GM23338 (cell line): Measurements from ENCODE around the gene TMEM229A. TPM values are rescaled to one million over a fixed set of nuclear protein-coding genes. Genes with fewer than 3 reads are reported as not detected.

ENCODE experiments used
- ATAC-seq: fragments of 200-7000 bp; cut with Tn5 transposase; 3 replicates; pipeline ENCODE4 v1.9.1; 2020
- DNase-seq: peaks from one replicate; pipeline ENCODE4 v3.0.0-alpha.2; 2015; ENCODE audit warnings: low spot score
- H2AFZ ChIP-seq: fragments of 200-600 bp; sonication (generic); 2 replicates; pipeline ENCODE4 v1.8.0; 2016; ENCODE audit warnings: antibody characterized with exemption, mild to moderate bottlenecking, moderate library complexity
- H3F3A ChIP-seq: fragments of 200-600 bp; sonication (generic); replicated peaks from 2 replicates; pipeline ENCODE4 v1.8.0; 2017; ENCODE audit warnings: antibody characterized with exemption, mixed run types, low read depth
- H3K27ac ChIP-seq: fragments of 200-600 bp; sonication (generic); 2 replicates; pipeline ENCODE4 v1.6.1; 2016; ENCODE audit warnings: low read depth
- H3K27me3 ChIP-seq: fragments of 200-600 bp; sonication (generic); 2 replicates; pipeline ENCODE4 v1.8.0; 2016; ENCODE audit warnings: mild to moderate bottlenecking, mixed run types, moderate library complexity; ENCODE audit not compliant: insufficient read depth
- H3K36me3 ChIP-seq: fragments of 200-600 bp; sonication (generic); 2 replicates; pipeline ENCODE4 v1.8.0; 2016; ENCODE audit warnings: mild to moderate bottlenecking; ENCODE audit not compliant: insufficient read depth
- H3K4me1 ChIP-seq: fragments of 200-600 bp; sonication (generic); 2 replicates; pipeline ENCODE4 v1.8.0; 2016; ENCODE audit warnings: mild to moderate bottlenecking, moderate library complexity; ENCODE audit not compliant: insufficient read depth
- H3K4me2 ChIP-seq: fragments of 200-600 bp; sonication (generic); 2 replicates; pipeline ENCODE4 v1.7.1; 2017; ENCODE audit warnings: mixed run types
- H3K4me3 ChIP-seq: fragments of 200-600 bp; sonication (generic); 2 replicates; pipeline ENCODE4 v1.6.1; 2016; ENCODE audit warnings: mixed run types
- H3K79me2 ChIP-seq: fragments of 200-600 bp; sonication (generic); replicated peaks from 2 replicates; pipeline ENCODE4 v1.8.0; 2017; ENCODE audit warnings: mild to moderate bottlenecking; ENCODE audit not compliant: insufficient read depth
- H3K9me2 ChIP-seq: fragments of 200-600 bp; sonication (generic); 2 replicates; pipeline ENCODE4 v1.8.0; 2017; ENCODE audit not compliant: insufficient read depth
- H4K20me1 ChIP-seq: fragments of 200-600 bp; sonication (generic); replicated peaks from 2 replicates; pipeline ENCODE4 v1.8.0; 2017; ENCODE audit warnings: mild to moderate bottlenecking; ENCODE audit not compliant: insufficient read depth
- H3K27ac Mint-ChIP-seq: 2 replicates; pipeline ENCODE4 v1.8.0; 2020; ENCODE audit warnings: inconsistent platforms, mild to moderate bottlenecking, moderate library complexity, mixed read lengths
- H3K27me3 Mint-ChIP-seq: 3 replicates; pipeline ENCODE4 v1.8.0; 2022; ENCODE audit warnings: low read depth, mild to moderate bottlenecking, moderate library complexity, mixed read lengths, inconsistent platforms; ENCODE audit not compliant: insufficient read depth, poor library complexity
- H3K36me3 Mint-ChIP-seq: 3 replicates; pipeline ENCODE4 v1.8.0; 2021; ENCODE audit warnings: low read depth, mild to moderate bottlenecking, inconsistent platforms, moderate library complexity, mixed read lengths
- H3K4me1 Mint-ChIP-seq: 3 replicates; pipeline ENCODE4 v1.8.0; 2020; ENCODE audit warnings: mild to moderate bottlenecking, inconsistent platforms, mixed read lengths
- H3K4me3 Mint-ChIP-seq: 3 replicates; pipeline ENCODE4 v1.8.0; 2021; ENCODE audit warnings: moderate library complexity, mild to moderate bottlenecking, inconsistent platforms, mixed read lengths
- H3K9me3 Mint-ChIP-seq: 3 replicates; pipeline ENCODE4 v1.8.0; 2020; ENCODE audit warnings: moderate library complexity, mild to moderate bottlenecking, inconsistent platforms, mixed read lengths
- CREB1 ChIP-seq: fragments of 250-450 bp; sonication (Bioruptor Pico); IDR thresholded peaks from 2 replicates; pipeline ENCODE4 v1.5.0; 2020; ENCODE audit warnings: low read depth, mild to moderate bottlenecking, moderate library complexity
- EZH2 ChIP-seq: fragments of 200-600 bp; sonication (generic); IDR thresholded peaks from one replicate; pipeline ENCODE4 v1.8.0; 2017; ENCODE audit warnings: antibody characterized with exemption, mild to moderate bottlenecking, low read depth; ENCODE audit not compliant: unreplicated experiment
- EZH2phosphoT487 ChIP-seq: fragments of 200-600 bp; sonication (generic); IDR thresholded peaks from one replicate; pipeline ENCODE4 v1.8.1; 2018; ENCODE audit warnings: antibody characterized with exemption; ENCODE audit not compliant: unreplicated experiment
- JUNB ChIP-seq: IDR thresholded peaks from one replicate; pipeline ENCODE4 v1.6.1; 2016; ENCODE audit warnings: antibody characterized with exemption; ENCODE audit not compliant: unreplicated experiment
- NANOG ChIP-seq: IDR thresholded peaks from 2 replicates; pipeline ENCODE4 v1.6.1; 2016; ENCODE audit warnings: antibody characterized with exemption, borderline replicate concordance
- POLR2AphosphoS5 ChIP-seq: IDR thresholded peaks from 2 replicates; pipeline ENCODE4 v1.6.1; 2016; ENCODE audit warnings: antibody characterized with exemption, low read depth
- STAT1 ChIP-seq: IDR thresholded peaks from one replicate; pipeline ENCODE4 v1.6.1; 2016; ENCODE audit warnings: antibody characterized with exemption; ENCODE audit not compliant: unreplicated experiment
- ZNF114 ChIP-seq: fragments of 250-450 bp; sonication (Bioruptor Pico); IDR thresholded peaks from 2 replicates; pipeline ENCODE4 v1.5.0; 2020; ENCODE audit warnings: mild to moderate bottlenecking, moderate library complexity
- ZNF331 ChIP-seq: fragments of 250-450 bp; sonication (Bioruptor Pico); IDR thresholded peaks from 2 replicates; pipeline ENCODE4 v1.5.0; 2020; ENCODE audit warnings: low read depth, mild to moderate bottlenecking, moderate library complexity
- polyA plus RNA-seq: library from polyadenylated mRNA; unstranded; fragments of >200 nt; fragmentation: Nextera tagmentation; extraction: Ambion mirVana; gene quantifications from 2 replicates; pipeline ENCODE4 v1.2.1, GENCODE V29; 2016
- total RNA-seq: library from RNA; depleted of rRNA; stranded (reverse); fragments of >200 nt; shearing (Covaris generic); gene quantifications from 2 replicates; pipeline ENCODE4 v1.2.3, GENCODE V29; 2014
- TF ChIP-seq, protein P1 (sequence below), 2 experiments: fragments of 200-600 bp in 1 of 2; sonication (generic) in 1 of 2; conservative IDR thresholded peaks; 2 replicates each; pipeline versions ENCODE4 v1.5.1 to v1.6.1; 2016 to 2017; ENCODE audit warnings: antibody characterized with exemption in 2 of 2, low read depth in 2 of 2, mild to moderate bottlenecking in 2 of 2, moderate library complexity in 1 of 2
- TF ChIP-seq, protein P2 (sequence below): IDR thresholded peaks from 2 replicates; pipeline ENCODE4 v1.6.1; 2016; ENCODE audit warnings: antibody characterized with exemption
- TF ChIP-seq, protein P3 (sequence below): fragments of 250-450 bp; sonication (Bioruptor Pico); IDR thresholded peaks from 2 replicates; pipeline ENCODE4 v1.5.0; 2020; ENCODE audit warnings: mild to moderate bottlenecking, moderate library complexity

Gene TMEM229A
- total and polyA plus RNA-seq, 2 experiments from 2014 or later = 0.63 to 0.80 TPM

DNA sequence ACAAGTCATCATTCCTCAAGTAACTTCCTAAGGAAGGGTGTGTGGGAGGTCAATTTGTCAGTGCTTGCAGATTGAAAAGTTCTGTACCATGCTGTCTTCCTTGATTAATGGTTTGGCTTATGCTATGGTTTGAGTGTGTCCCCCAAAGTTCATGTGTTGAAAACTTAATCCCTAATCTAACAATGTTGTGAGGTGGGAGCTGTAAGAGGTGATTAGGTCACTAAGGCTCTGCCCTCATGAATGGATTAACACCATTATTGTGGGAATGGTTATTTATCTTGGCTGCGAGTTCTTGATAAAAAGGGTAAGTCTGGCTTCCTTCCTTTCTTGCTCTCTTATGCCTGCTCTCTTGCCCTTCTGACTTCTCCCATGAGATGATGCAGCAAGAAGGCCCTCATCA lies 29.3 kb upstream of the TMEM229A start (continued):
- TF ChIP-seq, protein P1, sequence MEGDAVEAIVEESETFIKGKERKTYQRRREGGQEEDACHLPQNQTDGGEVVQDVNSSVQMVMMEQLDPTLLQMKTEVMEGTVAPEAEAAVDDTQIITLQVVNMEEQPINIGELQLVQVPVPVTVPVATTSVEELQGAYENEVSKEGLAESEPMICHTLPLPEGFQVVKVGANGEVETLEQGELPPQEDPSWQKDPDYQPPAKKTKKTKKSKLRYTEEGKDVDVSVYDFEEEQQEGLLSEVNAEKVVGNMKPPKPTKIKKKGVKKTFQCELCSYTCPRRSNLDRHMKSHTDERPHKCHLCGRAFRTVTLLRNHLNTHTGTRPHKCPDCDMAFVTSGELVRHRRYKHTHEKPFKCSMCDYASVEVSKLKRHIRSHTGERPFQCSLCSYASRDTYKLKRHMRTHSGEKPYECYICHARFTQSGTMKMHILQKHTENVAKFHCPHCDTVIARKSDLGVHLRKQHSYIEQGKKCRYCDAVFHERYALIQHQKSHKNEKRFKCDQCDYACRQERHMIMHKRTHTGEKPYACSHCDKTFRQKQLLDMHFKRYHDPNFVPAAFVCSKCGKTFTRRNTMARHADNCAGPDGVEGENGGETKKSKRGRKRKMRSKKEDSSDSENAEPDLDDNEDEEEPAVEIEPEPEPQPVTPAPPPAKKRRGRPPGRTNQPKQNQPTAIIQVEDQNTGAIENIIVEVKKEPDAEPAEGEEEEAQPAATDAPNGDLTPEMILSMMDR (conservative IDR thresholded peaks at IDR 0.05; ENCODE audit: low read depth in 2 of 2) = no peak

DNA sequence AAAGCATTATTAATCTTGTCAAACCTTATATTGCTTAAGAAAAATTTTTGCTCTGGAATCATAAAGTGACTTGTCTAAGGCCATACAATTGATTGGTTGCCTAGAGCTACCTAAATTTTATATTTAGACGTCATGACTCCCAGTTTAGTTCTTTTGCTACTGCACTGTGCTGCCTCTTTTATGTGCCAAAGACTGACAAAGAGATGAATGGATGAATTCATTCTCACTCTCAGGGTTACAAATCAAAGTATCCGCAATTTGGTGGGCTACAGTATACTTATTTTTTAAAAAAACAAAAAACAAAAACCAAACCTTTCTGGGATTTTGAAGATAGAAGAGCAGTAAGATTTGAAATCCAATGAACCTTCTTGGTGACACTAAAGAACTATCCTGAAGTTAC lies 27.7 kb upstream of the TMEM229A start:
- Histone ChIP-seq H3F3A (no peaks in the 10 kb centered on the region), H3K36me3 (no peaks in the 10 kb centered on the region), H3K27me3 (no peaks in the 10 kb centered on the region), H3K27ac (no peak overlapping the region), H3K4me2 (no peak overlapping the region), H3K4me3 (no peak overlapping the region), H3K79me2 (no peaks in the 10 kb centered on the region), H2AFZ (no peak overlapping the region), H3K9me2 (no peaks in the 10 kb centered on the region), H4K20me1 (no peaks in the 10 kb centered on the region), H3K4me1 (no peaks in the 10 kb centered on the region)
- H3K27ac Mint-ChIP-seq = no peak overlapping the region
- H3K36me3 Mint-ChIP-seq = no peaks in the 10 kb centered on the region
- H3K9me3 Mint-ChIP-seq = no peaks in the 10 kb centered on the region
- no peak for ATAC-seq
- no peak overlapping the region for H3K4me3 Mint-ChIP-seq
- H3K4me1 Mint-ChIP-seq = no peaks in the 10 kb centered on the region
- no peak for DNase-seq
- H3K27me3 Mint-ChIP-seq = no peaks in the 10 kb centered on the region
- TF ChIP-seq STAT1 (no peak), POLR2AphosphoS5 (no peak), EZH2phosphoT487 (no peak), EZH2 (no peak), JUNB (no peak), NANOG (no peak), CREB1 (CRISPR knock-in tag) (no peak), ZNF331 (CRISPR knock-in tag) (no peak), ZNF114 (CRISPR knock-in tag) (no peak)
- TF ChIP-seq, protein P2, sequence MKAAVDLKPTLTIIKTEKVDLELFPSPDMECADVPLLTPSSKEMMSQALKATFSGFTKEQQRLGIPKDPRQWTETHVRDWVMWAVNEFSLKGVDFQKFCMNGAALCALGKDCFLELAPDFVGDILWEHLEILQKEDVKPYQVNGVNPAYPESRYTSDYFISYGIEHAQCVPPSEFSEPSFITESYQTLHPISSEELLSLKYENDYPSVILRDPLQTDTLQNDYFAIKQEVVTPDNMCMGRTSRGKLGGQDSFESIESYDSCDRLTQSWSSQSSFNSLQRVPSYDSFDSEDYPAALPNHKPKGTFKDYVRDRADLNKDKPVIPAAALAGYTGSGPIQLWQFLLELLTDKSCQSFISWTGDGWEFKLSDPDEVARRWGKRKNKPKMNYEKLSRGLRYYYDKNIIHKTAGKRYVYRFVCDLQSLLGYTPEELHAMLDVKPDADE = no peak
- TF ChIP-seq, protein P3, sequence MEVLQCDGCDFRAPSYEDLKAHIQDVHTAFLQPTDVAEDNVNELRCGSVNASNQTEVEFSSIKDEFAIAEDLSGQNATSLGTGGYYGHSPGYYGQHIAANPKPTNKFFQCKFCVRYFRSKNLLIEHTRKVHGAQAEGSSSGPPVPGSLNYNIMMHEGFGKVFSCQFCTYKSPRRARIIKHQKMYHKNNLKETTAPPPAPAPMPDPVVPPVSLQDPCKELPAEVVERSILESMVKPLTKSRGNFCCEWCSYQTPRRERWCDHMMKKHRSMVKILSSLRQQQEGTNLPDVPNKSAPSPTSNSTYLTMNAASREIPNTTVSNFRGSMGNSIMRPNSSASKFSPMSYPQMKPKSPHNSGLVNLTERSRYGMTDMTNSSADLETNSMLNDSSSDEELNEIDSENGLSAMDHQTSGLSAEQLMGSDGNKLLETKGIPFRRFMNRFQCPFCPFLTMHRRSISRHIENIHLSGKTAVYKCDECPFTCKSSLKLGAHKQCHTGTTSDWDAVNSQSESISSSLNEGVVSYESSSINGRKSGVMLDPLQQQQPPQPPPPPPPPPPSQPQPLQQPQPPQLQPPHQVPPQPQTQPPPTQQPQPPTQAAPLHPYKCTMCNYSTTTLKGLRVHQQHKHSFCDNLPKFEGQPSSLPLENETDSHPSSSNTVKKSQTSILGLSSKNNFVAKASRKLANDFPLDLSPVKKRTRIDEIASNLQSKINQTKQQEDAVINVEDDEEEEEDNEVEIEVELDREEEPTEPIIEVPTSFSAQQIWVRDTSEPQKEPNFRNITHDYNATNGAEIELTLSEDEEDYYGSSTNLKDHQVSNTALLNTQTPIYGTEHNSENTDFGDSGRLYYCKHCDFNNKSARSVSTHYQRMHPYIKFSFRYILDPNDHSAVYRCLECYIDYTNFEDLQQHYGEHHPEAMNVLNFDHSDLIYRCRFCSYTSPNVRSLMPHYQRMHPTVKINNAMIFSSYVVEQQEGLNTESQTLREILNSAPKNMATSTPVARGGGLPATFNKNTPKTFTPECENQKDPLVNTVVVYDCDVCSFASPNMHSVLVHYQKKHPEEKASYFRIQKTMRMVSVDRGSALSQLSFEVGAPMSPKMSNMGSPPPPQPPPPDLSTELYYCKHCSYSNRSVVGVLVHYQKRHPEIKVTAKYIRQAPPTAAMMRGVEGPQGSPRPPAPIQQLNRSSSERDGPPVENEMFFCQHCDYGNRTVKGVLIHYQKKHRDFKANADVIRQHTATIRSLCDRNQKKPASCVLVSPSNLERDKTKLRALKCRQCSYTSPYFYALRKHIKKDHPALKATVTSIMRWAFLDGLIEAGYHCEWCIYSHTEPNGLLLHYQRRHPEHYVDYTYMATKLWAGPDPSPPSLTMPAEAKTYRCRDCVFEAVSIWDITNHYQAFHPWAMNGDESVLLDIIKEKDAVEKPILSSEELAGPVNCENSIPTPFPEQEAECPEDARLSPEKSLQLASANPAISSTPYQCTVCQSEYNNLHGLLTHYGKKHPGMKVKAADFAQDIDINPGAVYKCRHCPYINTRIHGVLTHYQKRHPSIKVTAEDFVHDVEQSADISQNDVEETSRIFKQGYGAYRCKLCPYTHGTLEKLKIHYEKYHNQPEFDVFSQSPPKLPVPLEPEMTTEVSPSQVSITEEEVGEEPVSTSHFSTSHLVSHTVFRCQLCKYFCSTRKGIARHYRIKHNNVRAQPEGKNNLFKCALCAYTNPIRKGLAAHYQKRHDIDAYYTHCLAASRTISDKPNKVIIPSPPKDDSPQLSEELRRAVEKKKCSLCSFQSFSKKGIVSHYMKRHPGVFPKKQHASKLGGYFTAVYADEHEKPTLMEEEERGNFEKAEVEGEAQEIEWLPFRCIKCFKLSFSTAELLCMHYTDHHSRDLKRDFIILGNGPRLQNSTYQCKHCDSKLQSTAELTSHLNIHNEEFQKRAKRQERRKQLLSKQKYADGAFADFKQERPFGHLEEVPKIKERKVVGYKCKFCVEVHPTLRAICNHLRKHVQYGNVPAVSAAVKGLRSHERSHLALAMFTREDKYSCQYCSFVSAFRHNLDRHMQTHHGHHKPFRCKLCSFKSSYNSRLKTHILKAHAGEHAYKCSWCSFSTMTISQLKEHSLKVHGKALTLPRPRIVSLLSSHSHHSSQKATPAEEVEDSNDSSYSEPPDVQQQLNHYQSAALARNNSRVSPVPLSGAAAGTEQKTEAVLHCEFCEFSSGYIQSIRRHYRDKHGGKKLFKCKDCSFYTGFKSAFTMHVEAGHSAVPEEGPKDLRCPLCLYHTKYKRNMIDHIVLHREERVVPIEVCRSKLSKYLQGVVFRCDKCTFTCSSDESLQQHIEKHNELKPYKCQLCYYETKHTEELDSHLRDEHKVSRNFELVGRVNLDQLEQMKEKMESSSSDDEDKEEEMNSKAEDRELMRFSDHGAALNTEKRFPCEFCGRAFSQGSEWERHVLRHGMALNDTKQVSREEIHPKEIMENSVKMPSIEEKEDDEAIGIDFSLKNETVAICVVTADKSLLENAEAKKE = no peak
- TF ChIP-seq, protein P1 (conservative IDR thresholded peaks at IDR 0.05; ENCODE audit: low read depth in 2 of 2) = no peak
